H9 (cell line): Measurements from ENCODE around the gene BRD1. TPM values are rescaled to one million over a fixed set of nuclear protein-coding genes. Genes with fewer than 3 reads are reported as not detected.

Source experiments
- DNase-seq: peaks from one replicate; pipeline ENCODE4 v3.0.0-alpha.2; 2017
- H2AFZ ChIP-seq: one replicate; pipeline ENCODE4 v1.6.1; 2013; ENCODE audit warnings: mild to moderate bottlenecking, low read length, control low read depth, moderate library complexity
- H2AK5ac ChIP-seq: 2 replicates; pipeline ENCODE4 v1.6.1; 2013; ENCODE audit warnings: low read length, control low read depth, mixed read lengths; ENCODE audit not compliant: insufficient read length
- H2BK120ac ChIP-seq: one replicate; pipeline ENCODE4 v1.6.1; 2013; ENCODE audit warnings: low read depth, mild to moderate bottlenecking, low read length, control low read depth, inconsistent platforms; ENCODE audit not compliant: poor library complexity, severe bottlenecking
- H2BK12ac ChIP-seq: 2 replicates; pipeline ENCODE4 v1.6.1; 2013; ENCODE audit warnings: low read length, control low read depth, mixed read lengths, low read depth; ENCODE audit not compliant: insufficient read length
- H2BK15ac ChIP-seq: 2 replicates; pipeline ENCODE4 v1.6.1; 2013; ENCODE audit warnings: low read depth, low read length, control low read depth
- H2BK20ac ChIP-seq: one replicate; pipeline ENCODE4 v1.6.1; 2013; ENCODE audit warnings: low read depth, mild to moderate bottlenecking, low read length, control low read depth, inconsistent platforms; ENCODE audit not compliant: poor library complexity, severe bottlenecking
- H2BK5ac ChIP-seq: 2 replicates; pipeline ENCODE4 v1.6.1; 2013; ENCODE audit warnings: low read length, control low read depth, mixed read lengths; ENCODE audit not compliant: insufficient read length
- H3K14ac ChIP-seq: 2 replicates; pipeline ENCODE4 v1.6.1; 2013; ENCODE audit warnings: low read length, control low read depth; ENCODE audit not compliant: insufficient read depth
- H3K18ac ChIP-seq: 2 replicates; pipeline ENCODE4 v1.6.1; 2013; ENCODE audit warnings: low read depth, mild to moderate bottlenecking, mixed read lengths, low read length, control low read depth; ENCODE audit not compliant: insufficient read length
- H3K23ac ChIP-seq: 2 replicates; pipeline ENCODE4 v1.6.1; 2013; ENCODE audit warnings: low read length, control low read depth, mixed read lengths, low read depth; ENCODE audit not compliant: insufficient read length
- H3K23me2 ChIP-seq: 2 replicates; pipeline ENCODE4 v1.6.1; 2013; ENCODE audit warnings: low read depth, mild to moderate bottlenecking, mixed read lengths, low read length, control low read depth; ENCODE audit not compliant: insufficient read length, poor library complexity, severe bottlenecking
- H3K27ac ChIP-seq: 2 replicates; pipeline ENCODE4 v1.5.1; 2013; ENCODE audit warnings: low read length, control low read depth, mixed read lengths, low read depth; ENCODE audit not compliant: insufficient read length
- H3K27me3 ChIP-seq: 2 replicates; pipeline ENCODE4 v1.6.1; 2013; ENCODE audit warnings: low read length, control low read depth, inconsistent platforms; ENCODE audit not compliant: insufficient read depth
- H3K4ac ChIP-seq: 2 replicates; pipeline ENCODE4 v1.6.1; 2013; ENCODE audit warnings: low read depth, mild to moderate bottlenecking, control low read depth, inconsistent platforms, low read length, moderate library complexity
- H3K4me1 ChIP-seq: 2 replicates; pipeline ENCODE4 v1.6.1; 2013; ENCODE audit warnings: low read length, control low read depth, inconsistent platforms; ENCODE audit not compliant: insufficient read depth
- H3K4me2 ChIP-seq: 2 replicates; pipeline ENCODE4 v1.6.1; 2013; ENCODE audit warnings: low read length, control low read depth, mixed read lengths; ENCODE audit not compliant: insufficient read length, insufficient read depth
- H3K56ac ChIP-seq: 2 replicates; pipeline ENCODE4 v1.6.1; 2013; ENCODE audit warnings: low read depth, mild to moderate bottlenecking, mixed read lengths, low read length, control low read depth; ENCODE audit not compliant: insufficient read length
- H3K79me1 ChIP-seq: 2 replicates; pipeline ENCODE4 v1.6.1; 2013; ENCODE audit warnings: low read depth, mild to moderate bottlenecking, moderate library complexity, low read length, control low read depth, inconsistent platforms; ENCODE audit not compliant: insufficient read depth, poor library complexity, severe bottlenecking
- H3K79me2 ChIP-seq: 2 replicates; pipeline ENCODE4 v1.6.1; 2013; ENCODE audit warnings: low read length, control low read depth, inconsistent platforms; ENCODE audit not compliant: insufficient read depth
- H3K9ac ChIP-seq: 2 replicates; pipeline ENCODE4 v1.6.1; 2013; ENCODE audit warnings: low read length, control low read depth, mixed read lengths; ENCODE audit not compliant: insufficient read length; ENCODE audit errors: extremely low read depth
- H3K9me3 ChIP-seq: one replicate; pipeline ENCODE4 v1.6.1; 2013; ENCODE audit warnings: low read depth, low read length, inconsistent platforms; ENCODE audit not compliant: control insufficient read depth
- H3T11ph ChIP-seq: one replicate; pipeline ENCODE4 v1.6.1; 2013; ENCODE audit warnings: mild to moderate bottlenecking, low read length, control low read depth, inconsistent platforms
- H4K20me1 ChIP-seq: one replicate; pipeline ENCODE4 v1.6.1; 2013; ENCODE audit not compliant: control insufficient read depth, insufficient read length, insufficient read depth
- H4K5ac ChIP-seq: 2 replicates; pipeline ENCODE4 v1.6.1; 2013; ENCODE audit warnings: low read depth, mild to moderate bottlenecking, mixed read lengths, low read length, control low read depth; ENCODE audit not compliant: insufficient read length
- H4K8ac ChIP-seq: replicated peaks from 2 replicates; pipeline ENCODE4 v1.6.1; 2013; ENCODE audit warnings: low read length, control low read depth, mixed read lengths, low read depth; ENCODE audit not compliant: insufficient read length
- H4K91ac ChIP-seq: 2 replicates; pipeline ENCODE4 v1.6.1; 2013; ENCODE audit warnings: low read depth, mild to moderate bottlenecking, moderate library complexity, mixed read lengths, low read length, control low read depth; ENCODE audit not compliant: insufficient read length
- H3K27ac Mint-ChIP-seq, 3 experiments: 2 replicates in 2 of 3; 3 replicates in 1 of 3; pipeline ENCODE4 v1.8.0; 2020 to 2021; ENCODE audit warnings: mixed read lengths in 3 of 3, mild to moderate bottlenecking in 1 of 3, moderate library complexity in 1 of 3
- H3K27me3 Mint-ChIP-seq: 2 replicates; pipeline ENCODE4 v1.8.0; 2021; ENCODE audit warnings: low read depth, mild to moderate bottlenecking, moderate library complexity, mixed read lengths
- H3K36me3 Mint-ChIP-seq, 3 experiments: 2 replicates in 2 of 3; 3 replicates in 1 of 3; pipeline ENCODE4 v1.8.0; 2020 to 2021; ENCODE audit warnings: low read depth in 3 of 3, mixed read lengths in 3 of 3; ENCODE audit not compliant: insufficient read depth in 1 of 3
- H3K4me1 Mint-ChIP-seq, 2 experiments: 2 replicates each; pipeline ENCODE4 v1.8.0; 2020; ENCODE audit warnings: mixed read lengths in 2 of 2
- H3K4me3 Mint-ChIP-seq, 2 experiments: 2 replicates in 1 of 2; 3 replicates in 1 of 2; pipeline ENCODE4 v1.8.0; 2020 to 2021; ENCODE audit warnings: mild to moderate bottlenecking in 2 of 2, mixed read lengths in 2 of 2, moderate library complexity in 1 of 2
- H3K9me3 Mint-ChIP-seq, 2 experiments: 2 replicates in 1 of 2; 3 replicates in 1 of 2; pipeline ENCODE4 v1.8.0; 2020; ENCODE audit warnings: mild to moderate bottlenecking in 2 of 2, mixed read lengths in 2 of 2, moderate library complexity in 1 of 2
- WGBS: extraction: QIAGEN DNeasy Blood & Tissue Kit; methylation state at CpG from one replicate; pipeline ENCODE4 v1.1.7; 2013; ENCODE audit warnings: missing lambda C conversion rate, low lambda C conversion rate, mixed read lengths; ENCODE audit not compliant: insufficient read length; ENCODE audit errors: extremely low coverage; 5-methylcytosine and 5-hydroxymethylcytosine counted together
- total RNA-seq: library from RNA; stranded (reverse); gene quantifications from 2 replicates; pipeline ENCODE4 v1.2.1, GENCODE V29; 2021
- TF ChIP-seq, protein P1 (sequence below): fragments of 200-600 bp; sonication (generic); conservative IDR thresholded peaks from 3 replicates; pipeline ENCODE4 v1.8.0; 2021; ENCODE audit warnings: antibody characterized with exemption, mild to moderate bottlenecking

Gene BRD1
- total RNA-seq, 1 experiment from 2014 or later, result 51.3 TPM

- H2AK5ac ChIP-seq, result no peak overlapping the region
- H3K9me3 ChIP-seq, result no peaks in the 10 kb centered on the region
- peaks cover 32% of the 10 kb centered on the region; the same call in 1 of the 2 replicates for H3K79me2 ChIP-seq
- WGBS, result no CpG with 5 or more reads among the region's 9 CpGs
- H3K14ac ChIP-seq, result no peak overlapping the region
- no peak overlapping the region for H4K91ac ChIP-seq
- no peak overlapping the region for H3K23ac ChIP-seq
- no peak overlapping the region for H3T11ph ChIP-seq
- peaks cover 16% of the 10 kb centered on the region for H3K79me1 ChIP-seq
- no peak overlapping the region for H2BK20ac ChIP-seq
- H3K4ac ChIP-seq, result no peak overlapping the region
- DNase-seq, result no peak
- Mint-ChIP-seq H3K27ac (no peak overlapping the region), H3K9me3 (no peaks in the 10 kb centered on the region), H3K27me3 (peaks cover 26% of the 10 kb centered on the region), H3K4me3 (peak overlapping the region; percentile 88 to 97), H3K36me3 (peaks cover 0 to 5% (median 4%) of the 10 kb centered on the region in 3 experiments; a peak in 5 of 7 replicates), H3K4me1 (peaks cover 25 to 29% of the 10 kb centered on the region in 2 experiments)
- H2BK15ac ChIP-seq, result no peak overlapping the region
- H4K5ac ChIP-seq, result no peak overlapping the region
- peaks cover 17% of the 10 kb centered on the region; the same call in 1 of the 2 replicates for H3K27me3 ChIP-seq
- H3K27ac ChIP-seq, result no peak overlapping the region
- H2AFZ ChIP-seq, result no peak overlapping the region
- no peak overlapping the region for H2BK5ac ChIP-seq
- H3K4me1 ChIP-seq, result peaks cover 5% of the 10 kb centered on the region; the same call in 1 of the 2 replicates
- H4K8ac ChIP-seq, result no peak overlapping the region
- TF ChIP-seq, protein P1, sequence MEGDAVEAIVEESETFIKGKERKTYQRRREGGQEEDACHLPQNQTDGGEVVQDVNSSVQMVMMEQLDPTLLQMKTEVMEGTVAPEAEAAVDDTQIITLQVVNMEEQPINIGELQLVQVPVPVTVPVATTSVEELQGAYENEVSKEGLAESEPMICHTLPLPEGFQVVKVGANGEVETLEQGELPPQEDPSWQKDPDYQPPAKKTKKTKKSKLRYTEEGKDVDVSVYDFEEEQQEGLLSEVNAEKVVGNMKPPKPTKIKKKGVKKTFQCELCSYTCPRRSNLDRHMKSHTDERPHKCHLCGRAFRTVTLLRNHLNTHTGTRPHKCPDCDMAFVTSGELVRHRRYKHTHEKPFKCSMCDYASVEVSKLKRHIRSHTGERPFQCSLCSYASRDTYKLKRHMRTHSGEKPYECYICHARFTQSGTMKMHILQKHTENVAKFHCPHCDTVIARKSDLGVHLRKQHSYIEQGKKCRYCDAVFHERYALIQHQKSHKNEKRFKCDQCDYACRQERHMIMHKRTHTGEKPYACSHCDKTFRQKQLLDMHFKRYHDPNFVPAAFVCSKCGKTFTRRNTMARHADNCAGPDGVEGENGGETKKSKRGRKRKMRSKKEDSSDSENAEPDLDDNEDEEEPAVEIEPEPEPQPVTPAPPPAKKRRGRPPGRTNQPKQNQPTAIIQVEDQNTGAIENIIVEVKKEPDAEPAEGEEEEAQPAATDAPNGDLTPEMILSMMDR, result no peak
- peaks cover 11% of the 10 kb centered on the region for H3K23me2 ChIP-seq
- peaks cover 4% of the 10 kb centered on the region for H4K20me1 ChIP-seq
- H2BK120ac ChIP-seq, result no peak overlapping the region
- H3K4me2 ChIP-seq, result peak overlapping the region; percentile 93
- H2BK12ac ChIP-seq, result no peak overlapping the region
- no peak overlapping the region for H3K56ac ChIP-seq
- no peak overlapping the region for H3K9ac ChIP-seq
- H3K18ac ChIP-seq, result no peak overlapping the region
Observed at GRCh38 chr22:49855251-49855911, 27.7 kb upstream of the BRD1 start.
